Measurements from ENCODE around the gene RHBG.

Gene RHBG

GRCh38 chr1:156430866-156431265 lies 61.9 kb downstream of the RHBG start:
- Histone ChIP-seq H3K27ac (no peak overlapping the region), H3K27me3 (peaks cover 100% of the 10 kb centered on the region), H3K4me2 (no peak overlapping the region), H3K4me3 (no peak overlapping the region), H3K9me3 (peaks cover 7% of the 10 kb centered on the region), H3K36me3 (no peaks in the 10 kb centered on the region), H4K20me1 (peaks cover 52% of the 10 kb centered on the region; the same call in 1 of the 2 replicates), H3K9ac (no peak overlapping the region), H3K4me1 (no peaks in the 10 kb centered on the region)
- TF ChIP-seq Cebpa-rat (IDR thresholded peaks at IDR 0.05): no peak

- H3K9ac ChIP-seq: no peak overlapping the region
- no peak overlapping the region for H3K4me3 ChIP-seq
- H3K9me3 ChIP-seq: peaks cover 12% of the 10 kb centered on the region
- H3K27ac ChIP-seq: no peak overlapping the region
- H3K4me1 ChIP-seq: no peaks in the 10 kb centered on the region
- peaks cover 52% of the 10 kb centered on the region for H4K20me1 ChIP-seq
- no peak for TF ChIP-seq Cebpa-rat (IDR thresholded peaks at IDR 0.05)
- H3K36me3 ChIP-seq: no peaks in the 10 kb centered on the region
- H3K4me2 ChIP-seq: no peak overlapping the region
- H3K27me3 ChIP-seq: peaks cover 100% of the 10 kb centered on the region
These were observed 62.4 kb downstream of the RHBG start for GRCh38 chr1:156431366-156431765.

DNA sequence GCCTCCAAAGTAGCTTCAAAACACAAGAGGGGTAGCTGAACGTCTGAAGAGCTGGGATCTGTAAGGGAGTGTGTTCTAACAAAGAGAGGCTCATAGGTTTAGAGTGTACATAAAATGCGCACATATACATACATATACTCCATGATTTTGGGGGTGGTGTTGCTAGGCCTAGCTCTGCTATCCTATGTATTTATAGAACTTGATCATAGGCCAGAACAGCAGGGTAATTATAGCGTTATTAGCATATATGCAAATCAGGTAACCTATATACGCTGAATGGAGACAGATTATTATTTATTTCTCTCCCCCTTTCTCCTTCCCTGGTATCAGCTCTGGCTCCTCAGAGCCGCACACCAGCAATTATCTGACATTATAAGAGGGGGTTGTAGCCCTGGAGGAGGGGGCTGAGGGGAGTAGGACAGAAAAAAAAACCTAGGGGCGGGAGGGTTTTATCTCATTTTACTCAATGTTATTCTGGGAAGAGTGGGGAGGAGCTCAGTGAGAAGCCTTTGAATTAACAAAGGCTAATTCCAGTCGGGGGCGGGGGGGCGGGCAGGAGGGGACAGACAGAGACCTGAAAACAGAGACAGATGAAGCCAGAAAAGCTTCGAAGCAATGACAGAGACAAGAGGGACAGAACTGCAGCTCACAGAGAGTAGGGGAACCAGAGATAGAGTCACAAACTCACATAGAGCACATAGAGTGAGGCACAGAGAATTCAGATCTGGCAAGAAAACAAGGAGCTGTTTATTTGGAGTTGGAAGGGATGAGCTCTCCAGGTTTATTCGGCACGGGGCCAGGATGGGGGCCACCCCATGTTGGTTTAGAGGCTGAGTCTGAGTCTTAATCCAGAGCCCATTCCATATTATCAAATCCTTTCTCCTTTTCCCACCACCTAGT lies 63.0 kb downstream of the RHBG start:
- no peak overlapping the region for H3K9ac ChIP-seq
- peaks cover 15% of the 10 kb centered on the region for H3K9me3 ChIP-seq
- H3K4me2 ChIP-seq: no peak overlapping the region
- TF ChIP-seq Cebpa-rat (IDR thresholded peaks at IDR 0.05): no peak
- H3K4me3 ChIP-seq: no peak overlapping the region
- peaks cover 100% of the 10 kb centered on the region for H3K27me3 ChIP-seq
- no peaks in the 10 kb centered on the region for H3K36me3 ChIP-seq
- H3K4me1 ChIP-seq: no peaks in the 10 kb centered on the region
- no peak overlapping the region for H3K27ac ChIP-seq
- peaks cover 54% of the 10 kb centered on the region for H4K20me1 ChIP-seq

DNA sequence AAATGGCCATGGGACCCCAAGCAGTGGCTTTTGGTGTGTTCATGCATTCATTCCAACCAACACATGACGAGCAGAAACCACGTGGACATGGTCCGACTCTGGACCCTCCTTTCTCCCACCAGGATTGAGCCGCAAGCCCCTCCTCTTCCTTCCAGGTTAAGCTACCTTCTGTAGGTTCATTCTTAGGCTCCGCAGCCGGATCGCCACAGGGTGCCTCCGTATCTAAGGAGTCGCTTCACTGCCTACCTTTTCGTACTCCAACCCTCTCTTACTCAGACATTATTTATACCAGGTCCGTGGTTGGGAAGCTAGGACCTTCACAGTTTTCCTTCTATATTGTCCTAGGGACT lies 63.6 kb downstream of the RHBG start:
- peaks cover 100% of the 10 kb centered on the region for H3K27me3 ChIP-seq
- H3K4me3 ChIP-seq: no peak overlapping the region
- H3K4me1 ChIP-seq: no peaks in the 10 kb centered on the region

DNA sequence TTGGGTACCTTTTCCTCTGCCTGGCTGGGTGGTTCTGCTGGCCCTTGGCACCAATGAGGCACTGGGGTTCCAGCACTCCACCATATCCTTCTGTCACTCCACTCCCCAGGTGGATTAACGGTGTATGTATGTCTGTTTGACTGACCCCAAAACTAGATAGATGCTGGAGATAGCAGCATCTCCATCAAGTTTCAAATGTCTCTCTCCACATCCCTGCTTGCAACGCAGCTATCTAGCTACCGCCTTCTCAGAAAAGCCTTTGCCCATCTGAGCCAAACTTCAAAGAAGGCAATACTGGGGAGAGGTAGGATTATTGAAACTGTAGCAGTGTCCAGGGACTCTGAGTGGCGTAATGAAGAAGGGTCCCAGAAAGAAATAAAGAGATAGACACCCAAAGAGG lies 64.0 kb downstream of the RHBG start:
- Histone ChIP-seq H4K20me1 (peaks cover 54% of the 10 kb centered on the region), H3K4me1 (peaks cover under 1% of the 10 kb centered on the region), H3K27me3 (peaks cover 100% of the 10 kb centered on the region), H3K36me3 (no peaks in the 10 kb centered on the region), H3K9me3 (peaks cover 15% of the 10 kb centered on the region), H3K27ac (no peak overlapping the region), H3K4me3 (no peak overlapping the region), H3K9ac (no peak overlapping the region), H3K4me2 (no peak overlapping the region)
- no peak for TF ChIP-seq Cebpa-rat (IDR thresholded peaks at IDR 0.05)

More for the DNA sequence above, 63.6 kb downstream of the RHBG start:
- Histone ChIP-seq H3K9me3 (peaks cover 15% of the 10 kb centered on the region), H3K27ac (no peak overlapping the region), H3K4me2 (no peak overlapping the region), H4K20me1 (peaks cover 54% of the 10 kb centered on the region), H3K36me3 (no peaks in the 10 kb centered on the region), H3K9ac (no peak overlapping the region)
- TF ChIP-seq Cebpa-rat (IDR thresholded peaks at IDR 0.05): no peak

DNA sequence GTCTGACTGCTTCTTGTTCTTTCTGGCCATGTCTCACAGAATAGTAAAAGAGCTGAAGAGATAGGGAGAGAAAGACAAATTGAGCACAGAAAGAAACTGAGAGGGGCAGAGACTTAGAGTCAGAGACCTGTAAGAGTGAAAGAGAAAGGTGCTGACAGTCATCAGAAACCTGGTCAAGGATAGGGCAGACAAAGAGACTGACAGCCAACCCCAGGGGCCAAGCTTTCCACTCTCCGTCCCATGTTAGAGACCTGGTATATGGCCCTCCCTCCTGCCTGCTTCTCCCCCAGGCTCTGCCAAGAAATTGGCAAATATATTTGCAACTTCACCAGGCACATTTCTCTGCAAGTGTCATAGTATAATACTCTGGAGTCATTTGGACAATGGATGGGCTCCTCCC lies 64.6 kb downstream of the RHBG start:
- Histone ChIP-seq H3K4me3 (no peak overlapping the region), H3K27me3 (peaks cover 100% of the 10 kb centered on the region), H3K36me3 (no peaks in the 10 kb centered on the region), H3K4me2 (no peak overlapping the region), H3K9ac (no peak overlapping the region), H3K27ac (no peak overlapping the region), H3K9me3 (peaks cover 15% of the 10 kb centered on the region), H3K4me1 (peaks cover 6% of the 10 kb centered on the region), H4K20me1 (peaks cover 60% of the 10 kb centered on the region)
- TF ChIP-seq Cebpa-rat (IDR thresholded peaks at IDR 0.05): no peak
